Measurements from ENCODE around the gene QRICH1.

DNA sequence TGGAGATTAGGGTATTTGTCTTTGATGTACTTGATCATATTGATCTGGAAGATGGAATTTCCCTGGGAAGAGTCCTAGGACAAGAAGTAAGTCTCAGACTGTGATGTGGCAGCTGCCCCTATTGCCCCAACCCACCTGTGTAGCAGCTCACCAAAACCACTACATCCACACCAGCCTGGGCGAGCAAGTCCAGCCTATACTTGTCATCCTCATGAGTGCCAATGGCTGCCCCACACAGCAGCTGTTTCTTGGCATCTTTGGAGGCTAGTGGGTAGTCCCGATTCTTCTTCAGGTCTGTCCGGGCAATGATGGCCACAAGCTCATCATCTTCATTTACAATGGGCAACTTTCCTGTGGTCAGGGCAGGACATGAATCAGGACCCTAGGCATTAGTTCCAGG is 67.3 kb downstream of the QRICH1 start:
- TF ChIP-seq, protein P1, sequence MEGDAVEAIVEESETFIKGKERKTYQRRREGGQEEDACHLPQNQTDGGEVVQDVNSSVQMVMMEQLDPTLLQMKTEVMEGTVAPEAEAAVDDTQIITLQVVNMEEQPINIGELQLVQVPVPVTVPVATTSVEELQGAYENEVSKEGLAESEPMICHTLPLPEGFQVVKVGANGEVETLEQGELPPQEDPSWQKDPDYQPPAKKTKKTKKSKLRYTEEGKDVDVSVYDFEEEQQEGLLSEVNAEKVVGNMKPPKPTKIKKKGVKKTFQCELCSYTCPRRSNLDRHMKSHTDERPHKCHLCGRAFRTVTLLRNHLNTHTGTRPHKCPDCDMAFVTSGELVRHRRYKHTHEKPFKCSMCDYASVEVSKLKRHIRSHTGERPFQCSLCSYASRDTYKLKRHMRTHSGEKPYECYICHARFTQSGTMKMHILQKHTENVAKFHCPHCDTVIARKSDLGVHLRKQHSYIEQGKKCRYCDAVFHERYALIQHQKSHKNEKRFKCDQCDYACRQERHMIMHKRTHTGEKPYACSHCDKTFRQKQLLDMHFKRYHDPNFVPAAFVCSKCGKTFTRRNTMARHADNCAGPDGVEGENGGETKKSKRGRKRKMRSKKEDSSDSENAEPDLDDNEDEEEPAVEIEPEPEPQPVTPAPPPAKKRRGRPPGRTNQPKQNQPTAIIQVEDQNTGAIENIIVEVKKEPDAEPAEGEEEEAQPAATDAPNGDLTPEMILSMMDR (conservative IDR thresholded peaks at IDR 0.05): no peak
- TF ChIP-seq EZH2 (IDR thresholded peaks at IDR 0.05; ENCODE audit: low read depth): no peak
